OCI-LY7 (cell line): Measurements from ENCODE around the gene TSPAN9.

Experiments
- CTCF ChIP-seq: fragments of 200-600 bp; sonication (generic); conservative IDR thresholded peaks from 2 replicates; pipeline ENCODE4 v1.5.1; 2014; ENCODE audit warnings: mild to moderate bottlenecking, antibody characterized with exemption, low read length, moderate library complexity, mixed read lengths
- EZH2phosphoT487 ChIP-seq: fragments of 200-600 bp; sonication (generic); IDR thresholded peaks from 2 replicates; pipeline ENCODE4 v1.6.1; 2018; ENCODE audit warnings: low read depth, borderline replicate concordance, mild to moderate bottlenecking, mixed run types, antibody characterized with exemption, low read length, moderate library complexity, mixed read lengths

DNA sequence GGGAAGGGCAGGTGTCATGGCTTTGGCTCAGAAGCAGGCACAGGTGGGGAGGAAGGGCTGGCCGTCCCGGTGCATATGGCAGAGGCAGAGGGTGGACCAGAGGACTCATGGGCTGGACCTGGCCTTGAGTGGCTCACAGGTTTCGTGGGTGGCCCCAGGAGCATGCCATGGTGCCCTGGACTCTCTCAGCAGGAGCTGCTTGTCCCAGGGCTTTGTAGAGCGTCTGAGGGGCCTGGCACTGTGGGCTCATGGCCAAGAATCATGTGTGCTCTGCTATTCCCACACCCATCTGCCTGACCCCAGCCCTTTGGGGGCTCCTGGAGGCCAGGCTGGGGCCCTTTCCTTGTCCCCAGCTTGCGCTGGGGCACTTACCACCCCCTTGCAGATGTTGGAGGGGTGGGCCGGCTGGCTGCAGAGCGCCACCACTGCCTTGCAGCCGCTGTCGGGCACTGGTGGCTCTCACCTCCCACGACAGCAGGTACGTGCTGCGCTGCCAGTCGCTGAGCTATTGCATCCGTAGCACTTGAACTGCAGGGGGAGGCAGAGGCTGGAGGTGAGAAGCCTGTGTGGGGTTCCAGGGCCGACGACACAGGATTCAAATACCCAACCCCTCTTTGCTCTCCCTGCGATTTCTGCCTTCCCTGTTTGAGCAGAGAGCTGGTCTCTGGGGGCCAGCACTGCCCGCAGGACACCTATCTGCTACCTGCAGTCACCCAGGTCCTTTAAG lies 226.4 kb downstream of the TSPAN9 start:
- TF ChIP-seq CTCF (no peak), EZH2phosphoT487 (no peak)
